Ascending aorta (tissue), 2 donors: ENCODE results near the gene LCN15. TPM values are rescaled to one million over a fixed set of nuclear protein-coding genes. Genes with fewer than 3 reads are reported as not detected.

Experiments used
- DNase-seq, 2 donors: peaks; one replicate each; pipeline ENCODE4 v3.0.0-alpha.2; 2019; ENCODE audit warnings: low spot score in 2 of 2
- H3K27ac ChIP-seq, 2 donors: fragments of 200-600 bp; sonication (generic); one replicate each; pipeline ENCODE4 v1.5.1; 2016 to 2017; ENCODE audit warnings: mild to moderate bottlenecking in 1 of 2
- H3K27me3 ChIP-seq: fragments of 200-600 bp; sonication (generic); one replicate; pipeline ENCODE4 v1.5.1; 2017
- H3K36me3 ChIP-seq, 2 donors: fragments of 200-600 bp; sonication (generic); one replicate each; pipeline ENCODE4 v1.5.1; 2016
- H3K4me1 ChIP-seq, 2 donors: fragments of 200-600 bp; sonication (generic); one replicate each; pipeline ENCODE4 v1.5.1; 2016 to 2017; ENCODE audit warnings: mild to moderate bottlenecking in 1 of 2
- H3K4me3 ChIP-seq, 2 donors: fragments of 200-600 bp; sonication (generic); one replicate each; pipeline ENCODE4 v1.5.1; 2016 to 2017; ENCODE audit warnings: mild to moderate bottlenecking in 1 of 2
- H3K9me3 ChIP-seq, 2 donors: fragments of 200-600 bp; sonication (generic); one replicate each; pipeline ENCODE4 v1.5.1; 2016
- intact Hi-C: fragments of 100-400 bp; cut with DNase I; formaldehyde crosslinking; loops from one replicate; pipeline ENCODE4 v1.15.1; 2023
- total RNA-seq: library from RNA; depleted of rRNA; stranded (reverse); fragments of >200 nt; gene quantifications from one replicate; pipeline ENCODE4 v1.1.0, GENCODE V29; 2016
- TF ChIP-seq, protein P1 (sequence below), 3 experiments: fragments of 200-600 bp in 2 of 3; fragments of 450-650 bp in 1 of 3; sonication (generic) in 2 of 3; IDR thresholded peaks; one replicate each; pipeline ENCODE4 v1.5.1; 2016 to 2019; ENCODE audit warnings: antibody characterized with exemption in 3 of 3, mild to moderate bottlenecking in 1 of 3, moderate library complexity in 1 of 3

Gene LCN15
- total RNA-seq, 1 donor from 2014 or later, result not detected

DNA sequence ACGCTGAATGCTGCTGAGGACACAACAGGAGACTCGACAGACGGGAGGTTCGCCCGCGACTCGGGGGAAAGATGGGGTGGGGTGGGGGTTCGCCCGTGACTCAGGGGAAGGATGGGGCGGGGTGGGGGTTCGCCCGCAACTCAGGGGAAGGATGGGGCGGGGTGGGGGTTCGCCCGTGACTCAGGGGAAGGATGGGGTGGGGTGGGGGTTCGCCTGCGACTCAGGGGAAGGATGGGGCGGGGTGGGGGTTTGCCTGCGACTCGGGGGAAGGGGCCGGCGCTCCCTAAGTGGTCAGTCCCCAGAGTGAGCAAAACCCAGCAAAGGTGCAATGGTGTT, 18.2 kb downstream of the LCN15 start:
- no peaks in the 10 kb centered on the region for H3K36me3 ChIP-seq
- no peak overlapping the region for H3K4me3 ChIP-seq
- H3K27ac ChIP-seq, result no peak overlapping the region
- DNase-seq, result no peak
- intact Hi-C loops, result no loop called here
- TF ChIP-seq, protein P1, sequence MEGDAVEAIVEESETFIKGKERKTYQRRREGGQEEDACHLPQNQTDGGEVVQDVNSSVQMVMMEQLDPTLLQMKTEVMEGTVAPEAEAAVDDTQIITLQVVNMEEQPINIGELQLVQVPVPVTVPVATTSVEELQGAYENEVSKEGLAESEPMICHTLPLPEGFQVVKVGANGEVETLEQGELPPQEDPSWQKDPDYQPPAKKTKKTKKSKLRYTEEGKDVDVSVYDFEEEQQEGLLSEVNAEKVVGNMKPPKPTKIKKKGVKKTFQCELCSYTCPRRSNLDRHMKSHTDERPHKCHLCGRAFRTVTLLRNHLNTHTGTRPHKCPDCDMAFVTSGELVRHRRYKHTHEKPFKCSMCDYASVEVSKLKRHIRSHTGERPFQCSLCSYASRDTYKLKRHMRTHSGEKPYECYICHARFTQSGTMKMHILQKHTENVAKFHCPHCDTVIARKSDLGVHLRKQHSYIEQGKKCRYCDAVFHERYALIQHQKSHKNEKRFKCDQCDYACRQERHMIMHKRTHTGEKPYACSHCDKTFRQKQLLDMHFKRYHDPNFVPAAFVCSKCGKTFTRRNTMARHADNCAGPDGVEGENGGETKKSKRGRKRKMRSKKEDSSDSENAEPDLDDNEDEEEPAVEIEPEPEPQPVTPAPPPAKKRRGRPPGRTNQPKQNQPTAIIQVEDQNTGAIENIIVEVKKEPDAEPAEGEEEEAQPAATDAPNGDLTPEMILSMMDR (IDR thresholded peaks at IDR 0.05), result no peak
- peaks cover 10% of the 10 kb centered on the region for H3K27me3 ChIP-seq
- no peaks in the 10 kb centered on the region for H3K4me1 ChIP-seq
- H3K9me3 ChIP-seq, result no peaks in the 10 kb centered on the region

GRCh38 chr9:136745389-136746154, 18.7 kb downstream of the LCN15 start:
- no peak overlapping the region for H3K27ac ChIP-seq
- TF ChIP-seq, protein P1 (IDR thresholded peaks at IDR 0.05), result no peak
- no peaks in the 10 kb centered on the region for H3K9me3 ChIP-seq
- no peak overlapping the region for H3K4me3 ChIP-seq
- H3K4me1 ChIP-seq, result no peaks in the 10 kb centered on the region
- H3K36me3 ChIP-seq, result no peaks in the 10 kb centered on the region
- intact Hi-C loops, result no loop called here
- H3K27me3 ChIP-seq, result peaks cover 10% of the 10 kb centered on the region
- DNase-seq, result no peak

- H3K27ac ChIP-seq, result no peak overlapping the region
- no peaks in the 10 kb centered on the region for H3K9me3 ChIP-seq
- peaks cover 10% of the 10 kb centered on the region for H3K27me3 ChIP-seq
- intact Hi-C loops, result no loop called here
- TF ChIP-seq, protein P1 (IDR thresholded peaks at IDR 0.05), result no peak
- H3K4me1 ChIP-seq, result no peaks in the 10 kb centered on the region
- no peak overlapping the region for H3K4me3 ChIP-seq
- DNase-seq, result no peak
- H3K36me3 ChIP-seq, result no peaks in the 10 kb centered on the region
These were observed 19.5 kb downstream of the LCN15 start for GRCh38 chr9:136744773-136745172.

GRCh38 chr9:136743639-136744211, 20.6 kb downstream of the LCN15 start:
- Histone ChIP-seq H3K36me3 (no peaks in the 10 kb centered on the region), H3K4me3 (no peak overlapping the region), H3K9me3 (no peaks in the 10 kb centered on the region), H3K4me1 (no peaks in the 10 kb centered on the region), H3K27me3 (peaks cover 10% of the 10 kb centered on the region), H3K27ac (no peak overlapping the region)
- DNase-seq, result no peak
- TF ChIP-seq, protein P1 (IDR thresholded peaks at IDR 0.05), result no peak
- intact Hi-C loops, result no loop called here

GRCh38 chr9:136742591-136743391, 21.5 kb downstream of the LCN15 start, which contains the start of gene LCN10:
Gene LCN10, minus strand, starts transcription at chr9:136742940. Its CDS starts 37 bp downstream, at chr9:136742903.
- Histone ChIP-seq H3K9me3 (no peaks in the 10 kb centered on the region), H3K36me3 (no peaks in the 10 kb centered on the region), H3K27me3 (peaks cover 10% of the 10 kb centered on the region), H3K4me1 (no peaks in the 10 kb centered on the region), H3K4me3 (no peak within 1 kb of the TSS), H3K27ac (no peak within 1 kb of the TSS)
- TF ChIP-seq, protein P1 (IDR thresholded peaks at IDR 0.05), result no peak
- no peak for DNase-seq
- intact Hi-C loops, result no loop called here
